Brain microvascular endothelial cell (primary cell): ENCODE measurements around the gene TMPRSS13.
"Not testable (repeated sequence)": the region's sequence is repeated elsewhere in the genome, so short reads cannot be mapped to it uniquely, and the experiment has no call there.

Experiments used
- DNase-seq: peaks from one replicate; pipeline ENCODE4 v3.0.0-alpha.2; 2020
- H3K27ac ChIP-seq: fragments of 250-450 bp; sonication (Bioruptor Pico); 2 replicates; pipeline ENCODE4 v1.5.1; 2020; ENCODE audit warnings: mild to moderate bottlenecking, moderate library complexity
- H3K27me3 ChIP-seq: fragments of 250-450 bp; sonication (Bioruptor Pico); replicated peaks from 2 replicates; pipeline ENCODE4 v1.5.1; 2020; ENCODE audit warnings: mild to moderate bottlenecking
- H3K36me3 ChIP-seq: fragments of 250-450 bp; sonication (Bioruptor Pico); replicated peaks from 2 replicates; pipeline ENCODE4 v1.5.1; 2020; ENCODE audit warnings: mild to moderate bottlenecking
- H3K4me3 ChIP-seq: 2 replicates; pipeline ENCODE4 v1.5.1; 2011; ENCODE audit warnings: low read depth, mild to moderate bottlenecking, control low read depth, low read length, moderate library complexity
- in situ Hi-C: cut with HindIII; loops from 2 replicates; pipeline ENCODE4 v1.10.0; 2017; ENCODE audit warnings: low sequenced_read_pairs, low pct_ligation_motif_present
- TF ChIP-seq, protein P1 (sequence below): IDR thresholded peaks from 2 replicates; pipeline ENCODE4 v1.5.1; 2011; ENCODE audit warnings: low read depth, mild to moderate bottlenecking, moderate library complexity, low read length, control low read depth, inconsistent platforms; ENCODE audit errors: missing control alignments

Gene TMPRSS13

DNA sequence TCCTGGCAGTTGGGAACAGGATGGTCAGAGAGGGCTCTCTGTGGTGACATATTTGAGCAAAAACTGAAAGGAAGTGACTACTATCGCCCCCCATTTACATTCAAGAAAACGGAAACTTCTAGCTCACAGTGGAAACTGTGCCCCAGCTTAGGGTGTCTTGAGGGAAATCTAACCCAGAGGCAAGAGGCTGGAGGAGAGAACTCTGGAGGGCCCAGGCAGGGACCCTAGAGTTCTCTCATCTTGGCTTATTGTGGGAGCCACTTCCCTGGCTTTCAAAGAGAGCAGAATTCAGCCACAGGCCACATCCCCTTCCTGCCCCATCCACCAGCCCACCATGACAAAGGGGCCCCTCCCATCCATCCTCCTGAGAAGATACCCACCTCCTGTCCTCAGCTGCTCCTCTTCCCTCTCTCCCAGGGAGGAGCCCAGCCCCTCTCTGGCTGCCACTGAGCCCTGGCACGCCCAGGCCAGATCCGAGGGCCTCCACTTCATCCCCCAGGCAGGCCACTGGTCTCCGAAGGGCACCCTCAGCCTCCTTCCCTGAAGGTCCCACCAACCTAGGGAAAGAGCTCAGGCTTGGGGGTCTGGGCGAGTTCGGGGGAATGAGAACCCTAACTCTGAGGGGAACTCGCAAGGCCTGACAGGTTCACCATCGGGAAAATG, 1.6 kb upstream of the TMPRSS13 start:
- H3K27me3 ChIP-seq: no peaks in the 10 kb centered on the region
- no peak for DNase-seq
- no peak overlapping the region for H3K4me3 ChIP-seq
- in situ Hi-C loops: loop anchor here (25.0 kb wide), 1 partner anchor 93 kb away; no protein-coding TSS in a partner anchor
- no peak overlapping the region for H3K27ac ChIP-seq
- no peaks in the 10 kb centered on the region for H3K36me3 ChIP-seq
- TF ChIP-seq, protein P1, sequence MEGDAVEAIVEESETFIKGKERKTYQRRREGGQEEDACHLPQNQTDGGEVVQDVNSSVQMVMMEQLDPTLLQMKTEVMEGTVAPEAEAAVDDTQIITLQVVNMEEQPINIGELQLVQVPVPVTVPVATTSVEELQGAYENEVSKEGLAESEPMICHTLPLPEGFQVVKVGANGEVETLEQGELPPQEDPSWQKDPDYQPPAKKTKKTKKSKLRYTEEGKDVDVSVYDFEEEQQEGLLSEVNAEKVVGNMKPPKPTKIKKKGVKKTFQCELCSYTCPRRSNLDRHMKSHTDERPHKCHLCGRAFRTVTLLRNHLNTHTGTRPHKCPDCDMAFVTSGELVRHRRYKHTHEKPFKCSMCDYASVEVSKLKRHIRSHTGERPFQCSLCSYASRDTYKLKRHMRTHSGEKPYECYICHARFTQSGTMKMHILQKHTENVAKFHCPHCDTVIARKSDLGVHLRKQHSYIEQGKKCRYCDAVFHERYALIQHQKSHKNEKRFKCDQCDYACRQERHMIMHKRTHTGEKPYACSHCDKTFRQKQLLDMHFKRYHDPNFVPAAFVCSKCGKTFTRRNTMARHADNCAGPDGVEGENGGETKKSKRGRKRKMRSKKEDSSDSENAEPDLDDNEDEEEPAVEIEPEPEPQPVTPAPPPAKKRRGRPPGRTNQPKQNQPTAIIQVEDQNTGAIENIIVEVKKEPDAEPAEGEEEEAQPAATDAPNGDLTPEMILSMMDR: no peak

DNA sequence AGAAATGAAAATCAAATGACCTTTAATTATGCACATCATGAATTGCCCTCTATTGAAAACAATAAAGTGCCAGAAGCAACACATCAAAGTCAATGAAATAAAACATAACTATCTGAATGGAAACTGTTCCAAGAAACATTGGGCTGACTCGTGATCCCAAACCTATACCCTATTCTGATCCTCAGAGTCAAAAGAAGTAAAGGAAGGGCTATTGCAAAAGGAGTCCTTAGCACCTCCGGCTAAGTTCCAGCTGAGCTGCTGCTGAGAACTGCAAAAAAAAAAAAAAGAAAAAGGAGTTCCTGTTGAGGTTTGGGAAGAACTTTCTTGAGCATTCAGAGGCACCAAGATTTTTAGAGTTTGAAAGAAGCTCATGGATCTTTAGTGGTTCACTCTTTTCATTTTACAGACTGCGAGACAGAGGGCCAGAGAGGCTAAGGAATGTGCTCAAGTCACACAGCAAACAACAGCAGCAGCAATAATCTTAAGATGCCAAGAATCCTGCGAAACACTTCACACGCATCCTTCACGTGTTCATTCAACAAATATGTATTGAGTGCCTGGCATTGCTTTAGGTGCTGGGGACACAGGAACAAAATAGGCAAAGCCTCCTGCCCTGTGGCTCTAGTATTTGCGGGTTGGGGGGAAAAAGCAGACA, 841 bp upstream of the TMPRSS13 start:
- Histone ChIP-seq H3K27ac (no peak overlapping the region), H3K4me3 (no peak overlapping the region), H3K27me3 (no peaks in the 10 kb centered on the region), H3K36me3 (no peaks in the 10 kb centered on the region)
- TF ChIP-seq, protein P1: no peak
- in situ Hi-C loops: loop anchor here (25.0 kb wide), 1 partner anchor 93 kb away; no protein-coding TSS in a partner anchor
- DNase-seq: no peak

DNA sequence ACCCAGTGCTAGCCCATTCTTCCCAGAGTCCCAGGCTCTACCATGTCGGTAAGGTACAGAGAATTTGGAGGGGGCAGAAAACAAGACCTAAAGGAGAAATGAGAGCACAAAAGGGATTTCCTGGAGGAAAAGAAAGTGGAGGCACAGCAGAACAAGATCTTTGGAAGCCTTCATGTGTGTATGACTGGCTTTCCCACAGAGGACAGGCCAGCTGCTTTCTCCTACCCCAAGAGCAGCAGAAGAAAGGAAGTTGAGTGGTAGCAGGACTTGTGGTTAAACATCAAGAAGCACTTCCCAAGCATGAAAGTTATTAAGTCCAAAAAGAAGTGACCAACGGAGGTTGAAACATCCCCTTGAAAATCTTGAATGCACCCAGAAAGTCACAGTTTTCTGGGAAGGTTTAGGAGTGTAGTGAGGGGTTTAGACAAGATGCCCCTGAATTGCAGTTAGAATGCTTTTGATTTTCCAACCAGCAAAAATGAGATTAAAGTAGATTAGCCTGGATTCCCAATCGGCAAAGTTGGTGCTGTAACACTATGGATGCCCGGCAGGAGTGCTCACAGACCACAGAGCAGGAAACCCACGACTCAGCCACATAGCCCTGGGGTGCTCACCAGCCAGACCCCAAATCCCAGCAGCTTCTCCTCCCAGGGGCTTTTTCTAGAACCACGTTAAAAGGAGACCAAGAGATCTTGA, 608 bp downstream of the TMPRSS13 start:
- H3K27me3 ChIP-seq: no peaks in the 10 kb centered on the region
- in situ Hi-C loops: loop anchor here (25.0 kb wide), 1 partner anchor 91 kb away; no protein-coding TSS in a partner anchor
- no peak for DNase-seq

DNA sequence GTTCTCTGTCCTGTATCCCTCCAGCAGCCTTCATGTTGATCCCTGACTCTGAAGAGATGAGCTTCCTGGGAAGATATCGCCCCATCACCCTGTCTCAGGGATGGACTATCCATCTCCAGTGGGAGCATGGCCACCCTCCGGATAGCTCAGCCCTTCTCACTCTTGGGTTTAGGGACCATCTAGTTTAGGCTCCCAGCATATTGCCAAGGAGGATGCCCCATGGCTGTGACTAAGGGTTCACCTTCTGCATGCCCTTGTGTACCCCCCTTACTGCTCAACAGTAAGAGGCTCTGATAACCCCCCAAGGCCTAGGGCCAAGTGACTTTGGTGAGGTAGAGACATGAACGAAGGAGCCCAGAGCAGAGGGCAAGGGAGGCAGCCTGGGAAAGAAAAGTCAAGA, 1.3 kb downstream of the TMPRSS13 start:
- no peaks in the 10 kb centered on the region for H3K27me3 ChIP-seq
- no peak for DNase-seq
- H3K27ac ChIP-seq: no peak overlapping the region
- in situ Hi-C loops: loop anchor here (25.0 kb wide), 1 partner anchor 91 kb away; no protein-coding TSS in a partner anchor
- H3K36me3 ChIP-seq: no peaks in the 10 kb centered on the region
- no peak overlapping the region for H3K4me3 ChIP-seq
- TF ChIP-seq, protein P1: no peak

More for the DNA sequence above, 608 bp downstream of the TMPRSS13 start:
- Histone ChIP-seq H3K27ac (no peak overlapping the region), H3K4me3 (no peak overlapping the region), H3K36me3 (no peaks in the 10 kb centered on the region)
- TF ChIP-seq, protein P1: no peak

DNA sequence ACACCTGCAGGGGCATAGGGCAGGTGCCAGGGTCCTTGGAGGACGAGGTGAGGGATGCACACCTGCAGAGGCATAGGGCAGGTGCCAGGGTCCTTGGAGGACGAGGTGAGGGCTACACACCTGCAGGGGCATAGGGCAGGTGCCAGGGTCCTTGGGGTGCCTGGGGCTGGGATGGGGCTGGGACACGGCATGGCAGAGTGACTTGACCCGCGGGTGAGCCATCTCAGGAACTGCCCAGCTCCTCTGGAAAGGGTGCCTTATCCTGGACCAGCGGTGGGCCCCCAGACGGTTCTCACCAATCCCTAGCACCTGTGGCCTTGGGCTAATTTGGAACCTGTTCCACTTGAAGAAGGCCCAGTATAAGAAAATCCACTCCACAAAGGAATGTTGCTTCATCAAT, 3.0 kb downstream of the TMPRSS13 start:
- in situ Hi-C loops: loop anchor here (25.0 kb wide), 1 partner anchor 89 kb away; no protein-coding TSS in a partner anchor
- H3K4me3 ChIP-seq, DNase-seq, H3K27ac ChIP-seq, H3K36me3 ChIP-seq, H3K27me3 ChIP-seq: not testable (repeated sequence)
